LHCN-M2 (cell line): Measurements from ENCODE around the gene STRN. TPM values are rescaled to one million over a fixed set of nuclear protein-coding genes. Genes with fewer than 3 reads are reported as not detected.

Experiments
- DNase-seq: peaks from one replicate; pipeline ENCODE4 v3.0.0-alpha.2; 2012; ENCODE audit warnings: low read depth
- total RNA-seq: library from RNA; depleted of rRNA; stranded (reverse); fragments of >200 nt; gene quantifications from 2 replicates; pipeline ENCODE4 v1.2.3, GENCODE V29; 2014; rRNA removed

Gene STRN
- total RNA-seq, 1 experiment from 2014 or later: 16.9 TPM

- no peak for DNase-seq
Measured at GRCh38 chr2:36797324-36798070, 168.8 kb downstream of the STRN start.

Other genes starting within 250 kb of the STRN start
- gene HEATR5B, start 117.8 kb upstream of the STRN start, total RNA-seq: 13.6 and 14.0 TPM in 2 replicates
- gene GPATCH11, start 118.0 kb upstream of the STRN start, total RNA-seq: 10.7 and 11.9 TPM in 2 replicates
- gene EIF2AK2, start 190.4 kb upstream of the STRN start, total RNA-seq: 32.8 and 41.1 TPM in 2 replicates
- not detected in 2 replicates for gene SULT6B1, start 222.1 kb upstream of the STRN start, total RNA-seq
- 23.4 and 27.8 TPM in 2 replicates for gene CEBPZOS, start 230.0 kb upstream of the STRN start, total RNA-seq